Muscle layer of duodenum (tissue), 2 donors: ENCODE measurements around the gene SELPLG.
"Not testable (repeated sequence)": the region's sequence is repeated elsewhere in the genome, so short reads cannot be mapped to it uniquely, and the experiment has no call there.

Experiments
- H3K27ac ChIP-seq: one replicate; pipeline ENCODE4 v1.7.0; 2013; ENCODE audit warnings: mild to moderate bottlenecking, low read length
- H3K27me3 ChIP-seq: one replicate; pipeline ENCODE4 v1.7.0; 2013; ENCODE audit warnings: low read depth, mild to moderate bottlenecking, control low read depth, low read length
- H3K36me3 ChIP-seq, 2 donors: one replicate each; pipeline ENCODE4 v1.7.0; 2013; ENCODE audit warnings: low read length in 2 of 2, control low read depth in 1 of 2, mild to moderate bottlenecking in 1 of 2; ENCODE audit not compliant: insufficient read depth in 2 of 2, control insufficient read depth in 1 of 2
- H3K4me1 ChIP-seq, 2 donors: one replicate each; pipeline ENCODE4 v1.7.0; 2013; ENCODE audit warnings: low read length in 2 of 2, mild to moderate bottlenecking in 2 of 2, control low read depth in 1 of 2, moderate library complexity in 1 of 2; ENCODE audit not compliant: insufficient read depth in 2 of 2, control insufficient read depth in 1 of 2
- H3K4me3 ChIP-seq, 2 donors: one replicate each; pipeline ENCODE4 v1.7.0; 2013; ENCODE audit warnings: low read length in 2 of 2, low read depth in 1 of 2, mild to moderate bottlenecking in 1 of 2
- H3K9me3 ChIP-seq, 2 donors: one replicate each; pipeline ENCODE4 v1.7.0; 2013; ENCODE audit warnings: low read length in 2 of 2, control low read depth in 1 of 2, mild to moderate bottlenecking in 1 of 2; ENCODE audit not compliant: control insufficient read depth in 1 of 2
- donor health status: healthy.

SELPLG gene

DNA sequence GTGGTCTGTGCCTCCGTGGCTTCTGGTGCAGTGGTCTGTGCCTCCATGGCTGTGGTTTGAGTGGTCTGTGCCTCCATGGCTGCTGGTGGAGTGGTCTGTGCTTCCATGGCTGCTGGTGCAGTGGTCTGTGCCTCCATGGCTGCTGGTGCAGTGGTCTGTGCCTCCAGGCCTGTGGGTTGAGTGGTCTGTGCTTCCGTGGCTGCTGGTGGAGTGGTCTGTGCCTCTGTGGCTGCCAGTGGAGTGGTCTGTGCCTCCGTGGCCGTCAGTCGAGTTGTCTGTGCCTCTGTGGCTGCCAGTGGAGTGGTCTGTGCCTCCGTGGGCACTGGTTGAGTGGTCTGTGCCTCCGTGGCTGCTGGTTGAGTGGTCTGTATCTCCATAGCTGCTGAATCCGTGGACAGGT is 10.1 kb downstream of the SELPLG start:
- no peaks in the 10 kb centered on the region for H3K36me3 ChIP-seq
- no peak overlapping the region for H3K4me3 ChIP-seq
- no peaks in the 10 kb centered on the region for H3K4me1 ChIP-seq
- no peaks in the 10 kb centered on the region for H3K27me3 ChIP-seq
- H3K27ac ChIP-seq = no peak overlapping the region
- no peaks in the 10 kb centered on the region for H3K9me3 ChIP-seq

DNA sequence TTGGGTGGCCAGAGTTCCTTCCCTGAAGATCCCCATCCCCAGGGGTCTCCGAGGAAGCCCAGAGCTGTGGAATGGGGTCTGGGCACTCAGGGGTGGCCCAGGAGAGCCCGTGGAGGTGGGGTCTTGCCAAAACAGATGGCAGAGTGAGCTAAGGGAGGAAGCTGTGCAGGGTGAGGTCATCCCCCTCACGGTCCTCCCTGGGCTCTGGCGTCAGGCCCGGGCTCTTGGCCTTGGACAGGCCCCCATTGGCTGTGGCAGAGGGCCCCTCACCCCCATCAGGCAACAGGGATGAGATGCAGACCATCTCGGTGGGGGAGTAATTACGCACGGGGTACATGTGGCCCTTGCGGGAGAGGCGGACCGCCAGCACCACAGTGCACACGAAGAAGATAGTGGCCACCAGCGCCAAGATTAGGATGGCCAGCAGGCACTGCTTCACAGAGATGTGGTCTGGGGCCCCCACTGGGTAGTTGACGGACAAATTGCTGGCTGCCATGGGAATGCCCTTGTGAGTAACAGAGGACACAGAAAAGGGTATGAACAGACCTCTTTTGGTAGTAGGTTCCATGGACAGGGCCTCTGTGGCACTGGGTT is 10.7 kb downstream of the SELPLG start:
- no peak overlapping the region for H3K4me3 ChIP-seq
- H3K36me3 ChIP-seq = no peaks in the 10 kb centered on the region
- H3K9me3 ChIP-seq = no peaks in the 10 kb centered on the region
- no peaks in the 10 kb centered on the region for H3K4me1 ChIP-seq
- H3K27me3 ChIP-seq = no peaks in the 10 kb centered on the region
- no peak overlapping the region for H3K27ac ChIP-seq

- no peaks in the 10 kb centered on the region for H3K9me3 ChIP-seq
- no peaks in the 10 kb centered on the region for H3K4me1 ChIP-seq
- H3K36me3 ChIP-seq = no peaks in the 10 kb centered on the region
- no peak overlapping the region for H3K27ac ChIP-seq
- H3K27me3 ChIP-seq = no peaks in the 10 kb centered on the region
- no peak overlapping the region for H3K4me3 ChIP-seq
Measured at GRCh38 chr12:108622421-108622820, 11.3 kb downstream of the SELPLG start.

DNA sequence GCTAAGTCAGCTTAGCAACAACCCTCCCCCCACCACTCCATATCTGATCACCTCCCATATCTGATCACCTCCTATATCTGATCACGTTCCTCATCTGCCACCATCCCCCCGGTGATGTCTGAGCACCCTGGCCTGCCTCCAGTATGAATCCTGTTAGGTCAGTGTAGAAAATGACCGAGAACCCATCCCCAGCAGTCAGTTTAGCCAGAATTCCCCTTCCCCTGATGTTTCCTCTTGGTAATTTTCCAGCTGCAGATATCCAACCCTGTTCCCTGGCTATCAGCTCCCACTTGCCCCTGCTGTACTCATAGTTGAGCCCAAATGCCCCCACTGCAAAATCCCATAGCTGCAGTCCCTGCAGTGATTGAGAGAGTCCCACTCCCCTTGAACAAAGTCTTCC is 12.5 kb downstream of the SELPLG start:
- Histone ChIP-seq H3K9me3 (no peaks in the 10 kb centered on the region), H3K27me3 (no peaks in the 10 kb centered on the region), H3K4me1 (no peaks in the 10 kb centered on the region), H3K4me3 (no peak overlapping the region), H3K27ac (no peak overlapping the region), H3K36me3 (no peaks in the 10 kb centered on the region)

DNA sequence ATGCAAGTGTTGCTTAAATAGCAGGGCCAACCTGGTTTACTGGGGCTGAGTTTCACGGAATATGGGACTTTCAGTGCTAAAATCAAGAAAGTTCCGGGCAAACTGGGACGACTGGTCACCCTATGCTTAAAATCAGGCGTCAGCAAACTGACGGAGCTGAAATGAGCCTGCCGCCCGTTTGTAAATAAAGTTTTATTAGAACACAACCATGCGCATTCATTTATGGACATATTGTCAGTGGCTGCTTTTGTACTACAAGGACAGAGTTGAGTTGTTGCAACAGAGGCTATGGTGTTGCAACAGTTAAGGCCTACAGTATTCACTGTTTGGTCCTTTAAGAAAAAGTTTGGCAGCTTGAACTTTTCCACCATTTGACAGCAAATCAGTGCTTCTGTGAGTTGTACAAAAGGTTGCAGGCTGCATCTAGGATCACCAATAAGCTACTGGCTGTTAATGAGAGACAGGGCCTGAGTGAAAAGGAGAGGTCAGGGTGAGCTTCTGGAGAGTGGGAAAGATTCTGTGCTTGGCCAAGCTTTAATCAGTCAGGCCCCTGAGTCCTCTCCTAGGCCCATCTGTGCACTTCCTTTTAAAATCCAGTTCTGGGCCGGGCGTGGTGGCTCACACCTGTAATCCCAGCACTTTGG is 13.3 kb downstream of the SELPLG start:
- H3K9me3 ChIP-seq = no peaks in the 10 kb centered on the region
- H3K27ac ChIP-seq = no peak overlapping the region
- H3K36me3 ChIP-seq = no peaks in the 10 kb centered on the region
- no peak overlapping the region for H3K4me3 ChIP-seq
- no peaks in the 10 kb centered on the region for H3K4me1 ChIP-seq
- H3K27me3 ChIP-seq = no peaks in the 10 kb centered on the region

GRCh38 chr12:108619369-108620160 is 14.1 kb downstream of the SELPLG start:
- no peaks in the 10 kb centered on the region for H3K36me3 ChIP-seq
- no peaks in the 10 kb centered on the region for H3K4me1 ChIP-seq
- no peaks in the 10 kb centered on the region for H3K9me3 ChIP-seq
- no peak overlapping the region for H3K27ac ChIP-seq
- no peaks in the 10 kb centered on the region for H3K27me3 ChIP-seq
- no peak overlapping the region for H3K4me3 ChIP-seq

- not testable (repeated sequence) for H3K27me3 ChIP-seq, H3K9me3 ChIP-seq, H3K4me1 ChIP-seq, H3K27ac ChIP-seq, H3K4me3 ChIP-seq, H3K36me3 ChIP-seq
Measured at GRCh38 chr12:108618953-108619274, 14.8 kb downstream of the SELPLG start.

DNA sequence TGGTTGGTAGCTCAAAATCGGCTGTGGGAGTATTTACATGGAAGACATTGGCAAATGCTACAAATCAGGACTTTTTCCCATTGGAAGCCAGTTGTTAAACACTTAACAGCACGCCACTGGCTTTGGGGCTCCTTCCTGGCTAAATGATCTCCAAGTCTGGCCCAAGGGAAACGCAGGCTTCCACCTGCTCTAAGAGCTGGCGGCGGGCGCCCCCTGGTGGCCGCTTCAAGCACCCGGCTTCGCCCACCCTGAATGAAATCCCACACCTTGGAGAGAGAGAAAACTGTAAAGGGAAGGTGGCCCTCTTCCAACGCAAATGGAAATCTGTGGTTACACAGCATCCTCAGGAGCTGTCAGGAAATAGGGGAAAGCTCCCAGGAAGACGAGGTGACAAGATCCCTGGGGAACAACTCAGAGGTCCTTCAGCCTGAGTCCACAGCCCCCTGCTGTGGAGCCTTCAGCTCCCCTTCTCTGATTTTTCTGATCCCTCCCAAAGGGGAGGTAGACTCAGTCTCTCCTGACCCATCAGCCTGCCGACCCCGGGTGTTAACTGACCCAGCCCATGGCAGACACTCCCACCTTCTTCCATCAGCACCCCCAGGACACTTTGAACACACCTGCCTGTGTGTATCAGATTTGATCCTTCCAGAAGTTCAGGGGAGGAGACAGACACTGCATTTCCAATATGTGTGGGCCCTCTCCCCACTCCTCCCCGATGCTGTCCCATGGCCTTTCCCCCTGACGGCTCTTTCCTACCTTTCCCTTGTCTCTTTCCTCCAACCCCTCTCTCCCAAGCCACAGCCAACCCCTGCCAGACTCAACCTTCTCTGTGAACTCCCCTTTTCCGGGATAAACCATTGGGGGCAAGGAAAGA is 15.4 kb downstream of the SELPLG start:
- no peak overlapping the region for H3K4me3 ChIP-seq
- no peak overlapping the region for H3K27ac ChIP-seq
- H3K27me3 ChIP-seq = no peaks in the 10 kb centered on the region
- no peaks in the 10 kb centered on the region for H3K4me1 ChIP-seq
- H3K36me3 ChIP-seq = no peaks in the 10 kb centered on the region
- H3K9me3 ChIP-seq = no peaks in the 10 kb centered on the region

DNA sequence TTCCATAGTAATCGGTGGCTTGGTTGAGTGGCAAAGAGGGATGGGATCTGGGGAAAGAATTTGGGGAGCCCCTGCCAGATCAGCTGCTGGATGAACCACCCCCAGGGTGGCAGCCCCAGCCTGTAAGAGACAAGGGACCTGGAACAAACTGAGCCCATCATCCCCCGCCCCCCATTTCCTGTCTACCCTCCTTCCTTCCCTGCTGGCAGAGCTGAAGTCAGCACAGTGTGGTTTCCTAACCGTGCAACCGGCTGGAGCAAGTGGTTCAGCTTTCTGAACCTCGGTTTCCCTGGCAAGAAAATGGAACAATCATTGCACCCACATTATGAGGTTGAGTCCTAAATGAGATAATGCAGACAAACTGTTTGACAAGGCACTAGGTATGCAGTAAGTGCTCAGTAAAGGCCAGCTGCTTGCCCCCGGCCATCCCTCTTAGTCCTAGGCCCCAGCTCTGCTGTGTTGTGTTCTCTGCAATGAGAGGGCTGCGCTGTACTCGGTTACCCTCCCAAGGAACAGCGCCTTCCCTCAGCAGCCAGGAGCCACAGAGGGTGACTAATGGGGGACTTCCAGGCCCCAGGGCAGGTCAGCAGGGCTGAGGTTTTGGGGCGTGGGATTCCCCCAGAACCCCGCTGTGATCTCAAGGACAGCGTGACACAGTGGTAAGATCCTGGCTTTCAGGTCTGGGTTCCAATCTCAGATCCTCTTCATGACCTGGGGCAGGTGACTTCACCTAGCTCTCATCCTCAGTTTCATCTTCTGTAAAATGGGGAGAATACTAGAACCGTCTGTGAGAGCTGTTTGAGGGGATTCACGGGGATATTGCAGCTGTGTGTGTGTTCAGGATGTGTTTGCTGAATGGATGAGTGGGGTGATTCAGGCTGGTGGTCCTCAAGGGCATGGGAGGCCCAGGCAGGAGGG is 16.5 kb downstream of the SELPLG start:
- no peaks in the 10 kb centered on the region for H3K36me3 ChIP-seq
- no peak overlapping the region for H3K27ac ChIP-seq
- H3K9me3 ChIP-seq = no peaks in the 10 kb centered on the region
- no peak overlapping the region for H3K4me3 ChIP-seq
- no peaks in the 10 kb centered on the region for H3K27me3 ChIP-seq
- H3K4me1 ChIP-seq = no peaks in the 10 kb centered on the region

- no peak overlapping the region for H3K27ac ChIP-seq
- H3K9me3 ChIP-seq = no peaks in the 10 kb centered on the region
- no peaks in the 10 kb centered on the region for H3K4me1 ChIP-seq
- H3K4me3 ChIP-seq = no peak overlapping the region
- H3K27me3 ChIP-seq = no peaks in the 10 kb centered on the region
- no peaks in the 10 kb centered on the region for H3K36me3 ChIP-seq
Measured at GRCh38 chr12:108616359-108616758, 17.3 kb downstream of the SELPLG start.
